H9 (cell line): Measurements from ENCODE around the gene RORB. TPM values are rescaled to one million over a fixed set of nuclear protein-coding genes. Genes with fewer than 3 reads are reported as not detected.

Experiments used
- DNase-seq: peaks from one replicate; pipeline ENCODE4 v3.0.0-alpha.2; 2017
- H2AFZ ChIP-seq: one replicate; pipeline ENCODE4 v1.6.1; 2013; ENCODE audit warnings: mild to moderate bottlenecking, low read length, control low read depth, moderate library complexity
- H2AK5ac ChIP-seq: 2 replicates; pipeline ENCODE4 v1.6.1; 2013; ENCODE audit warnings: low read length, control low read depth, mixed read lengths; ENCODE audit not compliant: insufficient read length
- H2BK120ac ChIP-seq: one replicate; pipeline ENCODE4 v1.6.1; 2013; ENCODE audit warnings: low read depth, mild to moderate bottlenecking, low read length, control low read depth, inconsistent platforms; ENCODE audit not compliant: poor library complexity, severe bottlenecking
- H2BK12ac ChIP-seq: 2 replicates; pipeline ENCODE4 v1.6.1; 2013; ENCODE audit warnings: low read length, control low read depth, mixed read lengths, low read depth; ENCODE audit not compliant: insufficient read length
- H2BK15ac ChIP-seq: 2 replicates; pipeline ENCODE4 v1.6.1; 2013; ENCODE audit warnings: low read depth, low read length, control low read depth
- H2BK20ac ChIP-seq: one replicate; pipeline ENCODE4 v1.6.1; 2013; ENCODE audit warnings: low read depth, mild to moderate bottlenecking, low read length, control low read depth, inconsistent platforms; ENCODE audit not compliant: poor library complexity, severe bottlenecking
- H2BK5ac ChIP-seq: 2 replicates; pipeline ENCODE4 v1.6.1; 2013; ENCODE audit warnings: low read length, control low read depth, mixed read lengths; ENCODE audit not compliant: insufficient read length
- H3K14ac ChIP-seq: 2 replicates; pipeline ENCODE4 v1.6.1; 2013; ENCODE audit warnings: low read length, control low read depth; ENCODE audit not compliant: insufficient read depth
- H3K18ac ChIP-seq: 2 replicates; pipeline ENCODE4 v1.6.1; 2013; ENCODE audit warnings: low read depth, mild to moderate bottlenecking, mixed read lengths, low read length, control low read depth; ENCODE audit not compliant: insufficient read length
- H3K23ac ChIP-seq: 2 replicates; pipeline ENCODE4 v1.6.1; 2013; ENCODE audit warnings: low read length, control low read depth, mixed read lengths, low read depth; ENCODE audit not compliant: insufficient read length
- H3K23me2 ChIP-seq: 2 replicates; pipeline ENCODE4 v1.6.1; 2013; ENCODE audit warnings: low read depth, mild to moderate bottlenecking, mixed read lengths, low read length, control low read depth; ENCODE audit not compliant: insufficient read length, poor library complexity, severe bottlenecking
- H3K27ac ChIP-seq: 2 replicates; pipeline ENCODE4 v1.5.1; 2013; ENCODE audit warnings: low read length, control low read depth, mixed read lengths, low read depth; ENCODE audit not compliant: insufficient read length
- H3K27me3 ChIP-seq: 2 replicates; pipeline ENCODE4 v1.6.1; 2013; ENCODE audit warnings: low read length, control low read depth, inconsistent platforms; ENCODE audit not compliant: insufficient read depth
- H3K4ac ChIP-seq: 2 replicates; pipeline ENCODE4 v1.6.1; 2013; ENCODE audit warnings: low read depth, mild to moderate bottlenecking, control low read depth, inconsistent platforms, low read length, moderate library complexity
- H3K4me1 ChIP-seq: 2 replicates; pipeline ENCODE4 v1.6.1; 2013; ENCODE audit warnings: low read length, control low read depth, inconsistent platforms; ENCODE audit not compliant: insufficient read depth
- H3K4me2 ChIP-seq: 2 replicates; pipeline ENCODE4 v1.6.1; 2013; ENCODE audit warnings: low read length, control low read depth, mixed read lengths; ENCODE audit not compliant: insufficient read length, insufficient read depth
- H3K56ac ChIP-seq: 2 replicates; pipeline ENCODE4 v1.6.1; 2013; ENCODE audit warnings: low read depth, mild to moderate bottlenecking, mixed read lengths, low read length, control low read depth; ENCODE audit not compliant: insufficient read length
- H3K79me1 ChIP-seq: 2 replicates; pipeline ENCODE4 v1.6.1; 2013; ENCODE audit warnings: low read depth, mild to moderate bottlenecking, moderate library complexity, low read length, control low read depth, inconsistent platforms; ENCODE audit not compliant: insufficient read depth, poor library complexity, severe bottlenecking
- H3K79me2 ChIP-seq: 2 replicates; pipeline ENCODE4 v1.6.1; 2013; ENCODE audit warnings: low read length, control low read depth, inconsistent platforms; ENCODE audit not compliant: insufficient read depth
- H3K9ac ChIP-seq: 2 replicates; pipeline ENCODE4 v1.6.1; 2013; ENCODE audit warnings: low read length, control low read depth, mixed read lengths; ENCODE audit not compliant: insufficient read length; ENCODE audit errors: extremely low read depth
- H3K9me3 ChIP-seq: one replicate; pipeline ENCODE4 v1.6.1; 2013; ENCODE audit warnings: low read depth, low read length, inconsistent platforms; ENCODE audit not compliant: control insufficient read depth
- H3T11ph ChIP-seq: one replicate; pipeline ENCODE4 v1.6.1; 2013; ENCODE audit warnings: mild to moderate bottlenecking, low read length, control low read depth, inconsistent platforms
- H4K20me1 ChIP-seq: one replicate; pipeline ENCODE4 v1.6.1; 2013; ENCODE audit not compliant: control insufficient read depth, insufficient read length, insufficient read depth
- H4K5ac ChIP-seq: 2 replicates; pipeline ENCODE4 v1.6.1; 2013; ENCODE audit warnings: low read depth, mild to moderate bottlenecking, mixed read lengths, low read length, control low read depth; ENCODE audit not compliant: insufficient read length
- H4K8ac ChIP-seq: replicated peaks from 2 replicates; pipeline ENCODE4 v1.6.1; 2013; ENCODE audit warnings: low read length, control low read depth, mixed read lengths, low read depth; ENCODE audit not compliant: insufficient read length
- H4K91ac ChIP-seq: 2 replicates; pipeline ENCODE4 v1.6.1; 2013; ENCODE audit warnings: low read depth, mild to moderate bottlenecking, moderate library complexity, mixed read lengths, low read length, control low read depth; ENCODE audit not compliant: insufficient read length
- H3K27ac Mint-ChIP-seq, 3 experiments: 2 replicates in 2 of 3; 3 replicates in 1 of 3; pipeline ENCODE4 v1.8.0; 2020 to 2021; ENCODE audit warnings: mixed read lengths in 3 of 3, mild to moderate bottlenecking in 1 of 3, moderate library complexity in 1 of 3
- H3K27me3 Mint-ChIP-seq: 2 replicates; pipeline ENCODE4 v1.8.0; 2021; ENCODE audit warnings: low read depth, mild to moderate bottlenecking, moderate library complexity, mixed read lengths
- H3K36me3 Mint-ChIP-seq, 3 experiments: 2 replicates in 2 of 3; 3 replicates in 1 of 3; pipeline ENCODE4 v1.8.0; 2020 to 2021; ENCODE audit warnings: low read depth in 3 of 3, mixed read lengths in 3 of 3; ENCODE audit not compliant: insufficient read depth in 1 of 3
- H3K4me1 Mint-ChIP-seq, 2 experiments: 2 replicates each; pipeline ENCODE4 v1.8.0; 2020; ENCODE audit warnings: mixed read lengths in 2 of 2
- H3K4me3 Mint-ChIP-seq, 2 experiments: 2 replicates in 1 of 2; 3 replicates in 1 of 2; pipeline ENCODE4 v1.8.0; 2020 to 2021; ENCODE audit warnings: mild to moderate bottlenecking in 2 of 2, mixed read lengths in 2 of 2, moderate library complexity in 1 of 2
- H3K9me3 Mint-ChIP-seq, 2 experiments: 2 replicates in 1 of 2; 3 replicates in 1 of 2; pipeline ENCODE4 v1.8.0; 2020; ENCODE audit warnings: mild to moderate bottlenecking in 2 of 2, mixed read lengths in 2 of 2, moderate library complexity in 1 of 2
- CTCF ChIP-seq: fragments of 200-600 bp; sonication (generic); conservative IDR thresholded peaks from 3 replicates; pipeline ENCODE4 v1.8.0; 2021; ENCODE audit warnings: antibody characterized with exemption, mild to moderate bottlenecking
- WGBS: extraction: QIAGEN DNeasy Blood & Tissue Kit; methylation state at CpG from one replicate; pipeline ENCODE4 v1.1.7; 2013; ENCODE audit warnings: missing lambda C conversion rate, low lambda C conversion rate, mixed read lengths; ENCODE audit not compliant: insufficient read length; ENCODE audit errors: extremely low coverage; 5-methylcytosine and 5-hydroxymethylcytosine counted together
- total RNA-seq: library from RNA; stranded (reverse); gene quantifications from 2 replicates; pipeline ENCODE4 v1.2.1, GENCODE V29; 2021

Gene RORB
- total RNA-seq, 1 experiment from 2014 or later = 0.31 TPM

GRCh38 chr9:74598874-74599273 lies 101.7 kb downstream of the RORB start:
- no peak overlapping the region for H3K4me2 ChIP-seq
- no peak overlapping the region for H3K56ac ChIP-seq
- no peak overlapping the region for H2BK5ac ChIP-seq
- no peak overlapping the region for H4K5ac ChIP-seq
- H3K36me3 Mint-ChIP-seq = no peaks in the 10 kb centered on the region
- H3K14ac ChIP-seq = no peak overlapping the region
- no peak overlapping the region for H4K91ac ChIP-seq
- no peak overlapping the region for H3K27ac ChIP-seq
- H3K27me3 ChIP-seq = no peaks in the 10 kb centered on the region
- H3K23me2 ChIP-seq = no peaks in the 10 kb centered on the region
- no peaks in the 10 kb centered on the region for H3K9me3 ChIP-seq
- H3K4ac ChIP-seq = no peak overlapping the region
- H2BK15ac ChIP-seq = no peak overlapping the region
- no peak overlapping the region for H3T11ph ChIP-seq
- no peak for TF ChIP-seq CTCF
- WGBS = no CpG with 5 or more reads among the region's 3 CpGs
- no peak overlapping the region for H2BK120ac ChIP-seq
- H3K27me3 Mint-ChIP-seq = no peaks in the 10 kb centered on the region; the same call in 1 of the 2 replicates
- no peak overlapping the region for H3K27ac Mint-ChIP-seq
- H3K4me1 Mint-ChIP-seq = no peaks in the 10 kb centered on the region
- H3K4me1 ChIP-seq = no peaks in the 10 kb centered on the region
- H4K20me1 ChIP-seq = no peaks in the 10 kb centered on the region
- no peak overlapping the region for H3K18ac ChIP-seq
- no peak overlapping the region for H3K4me3 Mint-ChIP-seq
- H3K79me2 ChIP-seq = no peaks in the 10 kb centered on the region
- no peak overlapping the region for H4K8ac ChIP-seq
- DNase-seq = no peak
- H3K9me3 Mint-ChIP-seq = no peaks in the 10 kb centered on the region
- no peak overlapping the region for H3K9ac ChIP-seq
- H2BK20ac ChIP-seq = no peak overlapping the region
- no peaks in the 10 kb centered on the region for H3K79me1 ChIP-seq
- H2BK12ac ChIP-seq = no peak overlapping the region
- H2AFZ ChIP-seq = no peak overlapping the region
- no peak overlapping the region for H3K23ac ChIP-seq
- H2AK5ac ChIP-seq = no peak overlapping the region
